Daoy (cell line): Measurements from ENCODE around the gene LUC7L3. TPM values are rescaled to one million over a fixed set of nuclear protein-coding genes. Genes with fewer than 3 reads are reported as not detected.

ENCODE experiments used
- DNase-seq: peaks from one replicate; pipeline ENCODE4 v3.0.0-alpha.2; 2015; ENCODE audit warnings: low read depth
- total RNA-seq: library from RNA; depleted of rRNA; stranded (reverse); fragments of >200 nt; shearing (Covaris generic); gene quantifications from 2 replicates; pipeline ENCODE4 v1.2.3, GENCODE V29; 2014

LUC7L3 gene
- total RNA-seq, 1 experiment from 2014 or later = 20.9 TPM

DNA sequence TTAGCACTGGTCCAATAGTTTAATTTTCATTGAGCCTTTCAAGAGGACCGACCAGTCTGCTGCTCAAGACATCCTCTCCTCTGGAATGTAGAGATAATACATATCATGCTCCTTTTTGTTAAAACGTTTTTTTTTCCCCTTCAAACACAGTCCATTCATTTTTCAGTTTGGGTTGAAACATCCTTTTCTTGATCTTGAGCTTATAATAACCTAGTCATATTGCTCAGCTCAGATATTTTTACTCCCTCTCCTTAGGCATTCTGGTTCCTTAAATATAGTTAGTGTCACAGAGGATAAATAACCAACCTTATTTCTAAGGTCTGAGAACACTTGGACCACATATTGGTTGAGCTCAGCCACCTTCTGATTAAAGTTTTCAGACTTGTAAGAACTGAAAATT lies 35.1 kb downstream of the LUC7L3 start:
- DNase-seq = no peak

DNA sequence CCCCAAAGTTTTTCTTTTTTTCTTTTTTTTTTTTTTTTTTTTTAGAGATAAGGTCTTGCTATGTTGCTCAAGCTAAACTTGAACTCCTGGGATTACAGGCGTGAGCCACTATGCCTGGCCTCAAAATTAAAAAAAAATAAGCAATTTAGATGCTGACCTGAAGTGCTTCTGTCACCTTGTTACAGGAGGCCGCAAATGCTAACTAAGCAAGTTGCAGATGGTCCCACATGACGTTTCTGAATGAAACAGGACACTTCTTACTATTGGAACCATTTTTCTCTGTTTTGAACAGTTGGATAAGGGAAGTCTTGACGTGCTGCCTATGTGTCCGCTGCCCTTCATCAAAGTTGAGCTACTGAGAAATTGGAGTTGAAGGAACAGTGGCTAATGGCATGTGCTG lies 39.1 kb downstream of the LUC7L3 start:
- DNase-seq = no peak

DNA sequence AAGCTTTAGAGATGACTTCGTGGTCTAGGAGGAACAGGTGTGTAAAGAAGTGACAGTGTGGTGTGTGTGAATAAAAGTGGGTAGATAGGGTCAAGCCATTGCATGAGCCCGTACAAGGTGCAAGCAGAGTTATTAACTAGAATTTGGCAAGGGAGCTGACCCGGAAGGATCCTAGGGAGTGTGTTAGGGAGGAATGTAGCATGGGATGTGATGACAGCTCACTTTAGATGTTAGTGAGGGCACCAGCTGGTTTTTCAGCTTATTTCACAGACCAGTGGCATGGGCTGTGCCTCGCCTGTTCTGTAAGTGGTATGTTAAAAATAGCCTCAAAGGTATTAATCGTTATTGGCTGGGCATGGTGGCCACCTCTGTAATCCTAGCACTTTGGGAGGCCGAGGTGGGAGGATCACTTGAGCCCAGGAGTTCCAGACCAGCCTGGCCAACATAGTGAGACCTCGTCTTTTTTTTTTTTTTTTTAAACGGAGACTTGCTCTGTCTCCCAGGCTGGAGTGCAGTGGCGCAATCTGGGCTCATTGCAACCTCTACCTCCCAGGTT lies 39.7 kb downstream of the LUC7L3 start:
- DNase-seq = no peak

DNA sequence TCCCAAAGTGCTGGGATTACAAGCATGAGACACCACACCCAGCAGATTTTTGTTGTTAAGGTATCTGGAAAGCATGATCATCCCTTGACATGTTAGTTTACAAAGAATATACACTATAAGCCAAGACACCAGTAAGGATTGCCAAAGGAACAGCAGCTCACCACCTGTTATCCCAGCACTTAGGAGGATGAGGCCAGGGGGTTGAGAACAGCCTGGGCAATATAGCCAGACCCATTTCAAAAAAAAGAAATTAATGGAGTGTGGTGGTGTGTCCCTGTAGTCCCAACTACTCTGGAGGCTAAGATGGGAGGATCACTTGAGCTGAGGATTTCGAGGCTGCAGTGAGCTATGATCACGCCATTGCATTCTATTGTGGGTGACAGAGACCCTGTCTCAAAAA lies 42.8 kb downstream of the LUC7L3 start:
- DNase-seq = no peak

DNA sequence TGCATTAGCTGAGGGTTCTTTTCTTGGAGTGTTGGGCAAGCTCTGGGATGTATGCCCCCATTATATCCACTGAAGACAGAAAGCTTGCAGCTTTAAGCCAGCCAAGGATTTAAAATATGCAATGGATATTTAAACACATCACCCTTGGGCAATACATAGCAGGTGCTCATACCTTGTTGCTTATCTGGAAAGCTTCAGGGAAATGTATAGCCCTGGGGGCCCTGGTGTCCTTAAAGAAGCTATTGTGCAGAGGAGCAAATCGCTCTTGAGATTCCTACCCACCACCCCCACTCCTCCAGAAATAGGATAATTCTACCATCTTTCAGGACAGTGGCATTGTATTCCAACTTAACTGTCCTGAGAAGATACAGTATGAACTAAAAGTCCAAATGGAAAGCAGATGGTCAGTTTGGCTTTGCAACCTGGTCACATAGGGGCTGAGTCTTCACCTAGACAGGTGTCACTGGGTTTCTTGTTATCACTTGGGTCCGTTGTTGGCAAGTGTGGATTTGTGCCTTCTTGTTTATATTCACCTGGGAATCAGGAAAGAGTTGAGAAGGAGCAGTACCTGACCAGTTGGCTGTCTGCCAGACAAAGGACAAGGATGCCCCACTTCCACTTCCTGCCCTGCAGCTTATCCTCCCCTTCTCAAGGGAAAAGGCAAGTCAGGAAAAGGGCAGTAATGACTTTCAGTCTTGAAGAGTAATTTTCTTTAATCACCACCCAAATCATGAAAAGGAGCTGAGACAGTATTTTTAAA lies 44.5 kb downstream of the LUC7L3 start:
- DNase-seq = no peak

DNA sequence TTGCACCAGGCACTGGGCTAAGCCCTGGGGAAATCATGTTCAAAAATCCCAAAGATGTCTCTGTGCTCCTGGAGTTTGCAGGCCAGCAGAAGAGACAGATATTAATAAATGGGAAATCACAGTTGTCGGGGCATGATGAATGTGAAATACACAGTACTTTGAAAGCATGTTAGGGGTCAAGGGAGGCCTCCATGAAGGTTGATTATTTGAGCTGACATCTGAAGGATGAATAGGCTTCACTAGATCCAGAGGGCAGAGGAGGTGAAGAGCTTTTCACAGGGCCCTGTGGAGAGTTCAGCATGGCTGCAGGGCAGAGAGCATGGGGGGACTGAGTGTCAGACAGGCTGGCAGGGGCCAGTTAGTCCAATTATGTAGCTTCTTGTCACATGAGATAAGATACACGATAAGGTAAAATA lies 45.3 kb downstream of the LUC7L3 start:
- DNase-seq = no peak

DNA sequence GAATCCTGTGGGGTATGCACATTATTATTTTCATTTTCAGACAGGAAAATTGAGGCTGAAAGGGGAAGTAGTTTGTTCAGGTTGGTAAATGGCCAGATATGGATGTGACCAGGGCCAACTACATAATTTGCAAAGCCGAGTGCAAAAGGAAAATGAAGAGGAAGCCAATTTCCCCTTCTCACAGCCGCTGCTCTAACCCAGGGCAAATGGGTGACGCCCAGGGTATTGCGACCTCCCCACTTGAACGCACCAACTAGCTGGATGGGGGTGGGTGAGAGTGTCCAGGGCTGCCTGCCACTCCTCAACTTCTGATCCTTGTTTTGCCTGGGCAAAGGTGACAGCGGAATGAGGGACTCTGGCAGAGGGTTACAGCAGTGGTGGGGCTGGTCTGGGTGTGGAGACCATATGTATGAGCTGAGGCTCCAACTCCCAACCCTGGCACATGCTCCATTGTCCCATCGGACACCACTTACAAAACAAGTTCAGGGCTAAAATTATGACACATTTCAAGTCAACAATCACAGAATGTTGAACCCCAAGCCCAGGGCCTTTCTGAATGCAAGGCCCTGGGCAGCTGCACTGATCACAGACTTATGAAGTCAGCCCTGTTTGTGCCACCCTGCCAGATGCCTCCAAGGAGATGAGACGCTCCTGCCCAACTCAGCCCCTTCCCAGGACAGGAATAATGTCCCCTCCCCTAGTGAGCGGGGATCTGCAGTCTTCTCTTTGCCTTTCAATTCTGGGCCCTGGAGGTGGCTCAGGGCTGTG lies 46.2 kb downstream of the LUC7L3 start:
- no peak for DNase-seq

DNA sequence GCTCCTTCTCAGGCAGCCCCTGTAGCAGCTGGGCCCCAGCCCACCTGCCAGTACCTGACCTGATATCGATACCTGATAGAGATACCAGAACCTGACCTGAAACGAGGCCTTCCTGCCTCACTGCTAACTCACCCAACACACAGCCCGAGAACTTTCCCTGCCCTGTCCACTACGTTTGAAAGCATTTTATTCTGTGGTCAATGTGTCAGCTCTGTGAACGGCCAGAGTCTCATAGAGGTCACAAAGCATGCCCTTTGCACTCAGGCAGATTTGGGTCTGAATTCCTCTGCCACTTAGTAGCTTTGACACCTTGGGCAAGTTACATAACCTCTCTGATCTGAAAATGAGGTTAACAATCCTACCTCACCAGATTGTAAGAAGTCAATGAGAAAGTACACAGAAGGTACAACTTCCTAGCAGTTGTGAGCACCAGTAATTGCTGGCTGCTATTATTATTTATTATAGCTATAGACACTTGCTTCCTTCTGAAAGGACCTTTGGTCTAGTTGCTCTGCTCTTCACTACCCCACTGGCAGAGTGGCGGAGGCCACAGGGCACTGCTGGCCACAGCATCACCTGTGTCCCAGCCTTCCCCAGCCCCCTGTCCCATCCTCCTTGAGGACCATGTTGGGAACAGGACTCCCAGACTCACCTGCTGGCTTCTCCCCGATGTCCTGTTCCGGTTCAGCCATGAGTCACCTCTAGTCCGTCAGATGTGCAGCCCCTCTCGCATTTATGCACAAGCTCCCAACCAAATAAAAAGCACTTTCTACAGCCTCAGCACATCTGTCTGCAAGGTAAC lies 47.0 kb downstream of the LUC7L3 start:
- no peak for DNase-seq

DNA sequence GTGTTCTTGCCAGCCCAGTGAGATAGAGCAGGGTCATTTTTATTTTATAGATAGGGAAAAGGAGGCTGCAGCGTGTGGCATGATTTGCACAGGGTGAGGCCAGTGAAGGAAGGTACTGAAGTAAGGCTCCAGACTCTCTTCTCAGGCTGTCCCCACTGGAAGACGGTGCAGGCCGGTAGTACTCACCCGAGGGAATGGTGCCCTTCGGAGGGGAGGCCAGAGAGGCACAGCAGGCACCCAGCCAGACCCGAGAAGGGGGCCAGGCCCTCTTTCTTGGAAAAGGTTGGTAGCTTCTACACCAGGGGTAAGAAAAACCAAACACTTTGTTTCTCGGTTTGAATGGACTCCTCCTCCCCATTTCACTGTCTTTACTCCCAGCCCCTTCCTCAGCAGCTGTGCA lies 47.6 kb downstream of the LUC7L3 start:
- DNase-seq = no peak

DNA sequence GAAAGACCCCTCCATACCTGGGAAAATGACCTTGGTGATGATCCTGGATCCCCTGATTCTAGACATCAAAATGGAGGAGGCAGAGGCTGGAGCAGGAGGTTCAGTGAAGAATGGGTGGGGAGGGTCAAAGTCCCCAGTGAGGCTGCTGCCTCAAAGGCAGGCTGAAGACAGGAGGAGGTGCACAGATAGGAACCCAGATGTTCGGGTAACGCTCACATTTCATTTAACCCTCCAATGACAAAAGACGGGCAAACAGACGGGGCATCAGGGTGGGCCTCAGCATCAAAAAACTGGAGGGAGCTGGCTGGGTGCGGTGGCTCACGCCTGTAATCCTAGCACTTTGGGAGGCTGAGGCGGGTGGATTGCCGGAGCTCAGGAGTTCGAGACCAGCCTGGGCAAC lies 48.0 kb downstream of the LUC7L3 start, which contains the start of gene ANKRD40CL:
ANKRD40CL (minus strand) TSS at position 73 of the 400 bp plus-strand sequence. CDS start 605 bp downstream, outside the sequence.
- DNase-seq = no peak

DNA sequence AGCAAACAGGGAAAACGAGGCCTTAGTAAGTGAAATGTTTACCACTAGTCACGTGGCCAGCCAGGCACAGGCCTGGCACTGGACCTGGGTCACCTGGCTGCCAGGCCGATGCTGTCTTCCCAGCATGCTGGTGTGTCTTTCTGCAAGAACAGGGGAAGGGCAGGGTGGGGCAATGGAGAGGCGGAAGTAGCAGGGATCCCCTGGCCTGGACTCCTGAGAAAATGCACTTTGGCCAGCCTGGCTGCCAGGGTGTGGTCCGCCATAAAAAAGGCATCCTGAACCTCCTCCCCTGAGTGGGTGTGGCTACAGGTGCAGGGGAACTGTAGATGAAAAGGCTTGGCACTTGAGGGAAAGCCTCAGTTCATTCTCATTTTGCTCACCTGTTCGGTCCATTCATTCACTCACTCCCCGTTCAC lies 49.0 kb downstream of the LUC7L3 start:
- DNase-seq = no peak

DNA sequence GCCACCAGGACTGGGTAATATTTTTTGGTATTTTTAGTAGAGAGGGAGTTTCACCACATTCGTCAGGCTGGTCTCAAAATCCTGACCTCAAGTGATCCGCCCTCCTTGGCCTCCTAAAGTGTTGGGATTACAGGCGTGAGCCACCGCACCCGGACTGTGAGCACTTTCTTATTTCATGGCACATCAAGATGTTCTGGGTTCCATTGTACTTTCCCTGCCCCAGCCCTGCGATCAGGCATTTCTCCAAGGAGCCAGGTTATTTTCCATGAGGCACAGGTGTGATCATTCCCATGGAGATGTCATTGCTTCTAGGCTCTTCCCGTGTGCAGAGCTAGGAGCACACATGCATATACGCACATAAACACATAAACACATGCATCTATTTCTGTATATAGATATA lies 50.5 kb downstream of the LUC7L3 start:
- DNase-seq = no peak

DNA sequence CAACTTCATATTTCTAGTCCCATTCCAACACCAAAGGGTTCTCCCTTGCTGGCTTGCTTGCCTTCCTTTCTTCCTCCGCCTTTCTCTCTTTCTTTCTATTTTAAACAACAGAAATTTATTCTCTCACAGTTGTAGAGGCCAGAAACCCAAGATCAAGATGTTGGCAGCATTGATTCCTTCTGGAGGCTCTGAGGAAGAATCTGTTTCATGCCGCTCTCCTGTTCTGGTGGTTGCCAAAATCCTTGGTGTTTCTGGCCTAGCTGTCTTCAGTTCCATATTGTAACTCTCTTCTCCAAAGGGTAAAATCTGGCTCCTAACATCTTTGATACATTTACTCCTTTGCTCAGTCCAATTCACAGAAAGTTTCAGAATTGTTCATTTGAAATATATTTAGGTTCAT lies 50.9 kb downstream of the LUC7L3 start:
- no peak for DNase-seq

DNA sequence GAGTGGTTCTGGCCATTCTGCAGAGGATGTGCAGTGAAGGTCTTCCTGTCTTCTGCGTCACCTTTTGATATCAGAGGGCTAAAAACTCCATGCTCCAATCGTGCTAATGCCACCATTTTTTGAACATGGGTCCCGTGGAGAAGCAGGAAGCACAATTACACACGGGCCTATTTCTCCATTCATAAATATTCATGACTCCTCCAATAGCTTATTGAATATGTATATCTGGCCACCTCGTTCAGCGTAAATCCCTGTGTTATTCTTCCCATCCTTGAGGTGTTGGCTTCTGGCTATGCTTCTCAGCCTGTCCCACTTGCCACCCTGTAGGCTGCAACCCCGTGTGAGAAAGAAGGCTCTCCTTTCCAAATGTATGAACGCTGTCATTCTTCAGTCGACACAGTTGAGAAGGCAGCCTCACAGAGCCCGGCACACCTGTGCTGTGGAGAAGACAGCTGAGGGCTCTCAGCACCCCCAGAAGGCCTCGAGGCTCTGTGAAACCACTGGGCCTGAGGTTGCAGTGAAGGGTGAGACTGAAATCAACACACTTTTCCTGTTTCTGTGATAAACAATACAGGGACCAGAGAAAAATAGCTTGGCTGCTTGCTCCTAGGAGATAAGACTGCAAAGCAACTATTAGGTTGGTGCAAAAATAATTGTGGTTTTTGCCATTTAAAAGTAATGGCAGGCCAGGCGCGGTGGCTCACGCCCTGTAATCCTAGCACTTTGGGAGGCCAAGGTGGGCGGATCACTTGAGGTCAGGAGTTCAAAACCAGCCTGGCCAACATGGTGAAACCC lies 52.8 kb downstream of the LUC7L3 start:
- no peak for DNase-seq

DNA sequence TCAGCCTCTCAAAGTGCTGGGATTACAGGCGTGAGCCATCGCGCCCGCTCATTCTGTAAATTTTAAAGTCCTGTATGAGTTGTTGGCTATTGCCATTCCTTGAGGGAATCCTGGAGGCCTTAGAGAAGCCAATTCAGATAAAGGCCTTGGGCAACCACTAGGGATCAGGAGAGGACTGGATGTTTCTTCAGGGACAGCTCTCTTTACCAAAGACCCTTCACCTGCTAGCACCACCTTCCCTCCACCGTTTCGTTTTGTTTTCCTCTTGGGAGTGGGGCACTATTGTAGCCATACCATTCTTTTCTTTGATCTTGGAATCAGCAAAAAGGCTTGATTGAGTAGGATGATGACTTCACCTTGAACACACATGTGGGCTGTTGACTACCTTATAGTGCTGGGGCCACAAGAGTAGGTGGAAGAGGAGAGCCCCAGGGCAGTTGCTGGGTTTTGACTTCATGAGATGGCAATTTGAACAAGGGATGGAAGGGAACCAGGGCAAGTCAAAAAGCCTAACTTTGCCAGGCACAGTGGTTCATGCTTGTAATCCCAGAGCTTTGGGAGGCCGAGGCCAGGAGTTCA lies 54.9 kb downstream of the LUC7L3 start:
- DNase-seq = no peak

DNA sequence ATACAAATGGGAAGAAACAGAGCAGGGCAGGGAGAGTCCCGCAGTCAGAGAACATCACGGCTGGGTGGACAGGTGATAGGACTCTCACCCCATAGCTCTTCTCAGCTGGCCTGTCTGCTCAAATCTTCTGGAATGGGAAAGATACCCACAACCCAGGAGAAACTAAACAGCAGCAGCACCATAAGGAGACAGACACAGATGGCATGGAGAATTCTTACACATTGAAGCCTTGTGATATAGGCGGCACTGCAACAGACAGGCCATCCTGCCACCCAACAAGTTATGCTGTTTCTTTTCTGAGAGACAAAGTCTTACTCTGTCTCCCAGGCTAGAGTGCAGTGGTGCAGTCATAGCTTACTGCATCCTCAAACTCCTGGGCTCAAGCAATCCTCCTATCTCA lies 56.5 kb downstream of the LUC7L3 start:
- no peak for DNase-seq

DNA sequence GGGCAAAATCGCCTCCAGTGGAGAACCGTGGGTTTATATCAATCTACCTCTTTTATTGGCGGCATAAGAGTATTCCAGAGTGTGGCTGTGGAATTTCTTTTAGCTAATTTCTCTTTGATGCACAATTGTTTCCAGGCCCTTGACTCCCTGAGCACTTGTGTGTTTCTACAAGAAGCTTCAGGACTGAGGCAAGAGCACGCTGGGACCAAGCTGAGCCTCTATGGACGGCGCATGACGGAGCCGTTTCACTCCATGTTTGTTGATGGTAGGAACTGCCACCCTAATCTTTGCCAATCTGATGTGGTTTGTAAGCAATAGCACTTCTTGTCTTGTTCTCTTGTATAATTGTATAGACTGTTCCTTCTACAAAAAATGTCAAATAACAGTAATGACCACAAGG lies 59.1 kb downstream of the LUC7L3 start:
- DNase-seq = no peak

DNA sequence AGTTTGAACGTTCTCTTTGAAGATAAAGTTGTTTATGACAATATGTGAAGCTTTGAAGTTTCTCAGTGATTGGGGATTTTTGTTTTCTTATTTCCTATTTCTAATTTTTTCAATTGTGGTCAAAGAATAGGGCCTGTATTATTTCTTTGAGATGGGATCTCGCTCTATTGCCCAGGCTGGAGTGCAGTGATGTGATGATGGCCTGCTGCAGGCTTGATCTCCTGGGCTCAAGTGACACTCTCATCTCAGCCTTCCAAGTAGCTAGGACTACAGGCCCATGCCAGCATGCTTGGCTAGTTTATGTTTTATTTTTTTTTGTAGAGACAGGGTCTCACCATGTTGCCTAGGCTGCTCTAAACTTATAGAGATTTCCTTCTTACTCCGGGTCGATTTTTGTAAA lies 59.6 kb downstream of the LUC7L3 start:
- no peak for DNase-seq

DNA sequence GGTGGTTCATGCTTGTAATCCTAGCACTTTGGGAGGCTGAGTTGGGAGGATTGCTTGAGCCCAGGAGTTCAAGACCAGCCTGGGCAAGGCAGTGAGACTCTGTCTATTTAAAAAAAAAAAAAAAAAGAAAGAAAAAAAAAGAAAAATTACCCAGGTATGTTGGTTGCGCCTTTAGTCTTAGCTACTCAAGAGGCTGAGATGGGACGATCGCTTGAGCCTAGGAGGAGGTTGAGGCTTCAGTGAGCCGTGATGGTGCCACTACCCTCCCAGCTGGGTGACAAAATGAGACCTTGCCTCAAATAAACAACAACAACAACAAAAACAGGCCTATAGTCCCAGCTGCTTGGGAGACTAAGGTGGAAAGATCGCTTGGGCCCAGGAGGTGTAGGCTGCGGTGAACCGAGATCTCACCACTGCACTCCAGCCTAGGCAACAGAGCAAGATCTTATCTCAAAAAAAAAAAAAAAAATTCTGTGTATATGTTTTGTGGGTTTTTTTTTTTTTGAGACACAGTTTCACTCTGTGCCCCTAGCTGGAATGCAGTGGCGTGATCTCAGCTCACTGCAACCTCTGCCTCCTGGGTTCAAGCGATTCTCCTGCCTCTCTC lies 60.4 kb downstream of the LUC7L3 start:
- DNase-seq = no peak

DNA sequence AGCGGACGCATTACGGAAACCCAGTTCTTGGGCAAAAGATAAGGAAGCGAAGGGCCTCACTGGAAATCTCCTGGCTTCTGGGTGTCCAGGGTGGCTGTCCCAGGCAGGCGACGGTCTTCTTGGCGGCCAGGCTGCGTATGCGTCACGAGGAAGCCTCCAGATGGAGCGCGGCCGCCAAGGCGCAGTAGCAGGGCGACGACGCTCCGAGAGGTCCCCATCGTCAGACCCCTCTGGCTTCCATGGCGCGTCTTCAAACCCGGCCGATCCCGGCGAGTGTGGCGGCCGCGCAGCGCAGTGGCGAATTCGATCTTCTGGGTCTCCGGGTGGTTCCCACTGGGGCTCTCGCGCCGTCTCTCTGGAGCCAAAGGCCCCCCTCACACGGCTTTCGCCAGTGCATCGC lies 61.8 kb downstream of the LUC7L3 start:
- DNase-seq = no peak
